Transverse colon (tissue), 4 donors: ENCODE data around the gene FUT7. TPM values are rescaled to one million over a fixed set of nuclear protein-coding genes. Genes with fewer than 3 reads are reported as not detected.

ENCODE experiments used
- DNase-seq: peaks from one replicate; pipeline ENCODE4 v3.0.0-alpha.2; 2019
- H3K27ac ChIP-seq, 4 donors: fragments of 200-600 bp; sonication (generic); 2 replicates each; pipeline ENCODE4 v1.5.1; 2016 to 2018; ENCODE audit warnings: inconsistent platforms in 4 of 4
- H3K27me3 ChIP-seq: fragments of 200-600 bp; sonication (generic); 2 replicates; pipeline ENCODE4 v1.5.1; 2017; ENCODE audit warnings: inconsistent platforms
- H3K36me3 ChIP-seq, 4 donors: fragments of 200-600 bp; sonication (generic); 2 replicates each; pipeline ENCODE4 v1.5.1; 2017 to 2019; ENCODE audit warnings: inconsistent platforms in 4 of 4
- H3K4me1 ChIP-seq, 4 donors: fragments of 200-600 bp; sonication (generic); 2 replicates each; pipeline ENCODE4 v1.5.1; 2017 to 2020; ENCODE audit warnings: inconsistent platforms in 4 of 4
- H3K4me3 ChIP-seq, 4 donors: fragments of 200-600 bp; sonication (generic); 1 replicate in 1 of 4; 2 replicates in 3 of 4; pipeline versions ENCODE4 v1.5.1 to v1.6.1; 2017 to 2019; ENCODE audit warnings: inconsistent platforms in 4 of 4
- H3K9me3 ChIP-seq, 2 donors: fragments of 200-600 bp; sonication (generic); 2 replicates each; pipeline ENCODE4 v1.5.1; 2017 to 2019; ENCODE audit warnings: inconsistent platforms in 2 of 2
- EP300 ChIP-seq: sonication (generic); formaldehyde crosslinking; IDR thresholded peaks from one replicate; pipeline ENCODE4 v1.6.1; 2017; ENCODE audit warnings: antibody characterized with exemption, low read depth
- POLR2A ChIP-seq: fragments of 450-650 bp; IDR thresholded peaks from one replicate; pipeline ENCODE4 v1.6.1; 2016; ENCODE audit warnings: antibody characterized with exemption, mild to moderate bottlenecking, moderate library complexity
- POLR2AphosphoS5 ChIP-seq, 3 donors: sonication (generic); formaldehyde crosslinking; IDR thresholded peaks; one replicate each; pipeline ENCODE4 v1.6.1; 2016; ENCODE audit warnings: antibody characterized with exemption in 3 of 3
- WGBS, 2 donors: methylation state at CpG; one replicate each; pipeline ENCODE4 v1.1.5; 2018; ENCODE audit warnings: low coverage in 1 of 2; 5-methylcytosine and 5-hydroxymethylcytosine counted together
- in situ Hi-C, 4 donors: fragments of 200-750 bp; cut with MboI; loops; one replicate each; pipeline versions ENCODE4 v1.15.0 to v1.15.1; 2017; ENCODE audit warnings: low sequenced_read_pairs in 3 of 4, low pct_ligation_motif_present in 1 of 4, low pct_unique_long_range_greater_than_20kb in 1 of 4
- intact Hi-C: fragments of 100-400 bp; cut with DNase I; formaldehyde crosslinking; loops from one replicate; pipeline ENCODE4 v1.15.1; 2023; ENCODE audit warnings: low total_unique reads
- total RNA-seq, 4 donors: library from RNA; depleted of rRNA; stranded (reverse); fragments of >200 nt; gene quantifications; one replicate each; pipeline ENCODE4 v1.1.0, GENCODE V29; 2016
- TF ChIP-seq, protein P1 (sequence below), 5 experiments: fragments of 200-600 bp in 3 of 5; fragments of 450-650 bp in 2 of 5; sonication (generic) in 3 of 5; IDR thresholded peaks; 1 replicate in 2 of 5; 2 replicates in 3 of 5; pipeline ENCODE4 v1.5.1; 2016 to 2017; ENCODE audit warnings: antibody characterized with exemption in 5 of 5, inconsistent platforms in 3 of 5, mild to moderate bottlenecking in 2 of 5, moderate library complexity in 1 of 5

FUT7 gene
- total RNA-seq, 4 donors from 2014 or later, result not detected

DNA sequence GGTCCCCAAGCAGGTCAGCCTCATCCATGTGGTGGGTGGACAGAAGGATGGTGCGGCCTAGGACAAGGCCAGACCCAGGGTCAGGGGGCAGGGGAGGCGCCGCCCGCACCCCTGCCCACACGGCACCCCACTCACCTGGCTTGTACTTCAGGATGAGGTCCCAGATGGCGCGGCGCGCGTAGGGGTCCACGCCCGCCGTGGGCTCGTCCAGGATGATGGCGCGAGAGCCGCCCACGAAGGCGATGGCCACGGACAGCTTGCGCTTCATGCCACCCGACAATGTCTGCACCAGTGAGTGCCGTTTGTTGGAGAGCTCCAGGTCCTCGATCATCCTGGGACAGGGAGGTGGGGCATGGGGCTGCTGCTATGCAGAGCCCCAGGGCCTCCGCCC is 16.4 kb downstream of the FUT7 start:
- DNase-seq, result no peak
- no peaks in the 10 kb centered on the region for H3K9me3 ChIP-seq
- TF ChIP-seq POLR2A (no peak), POLR2AphosphoS5 (IDR thresholded peaks at IDR 0.05) (no peak), EP300 (no peak)
- TF ChIP-seq, protein P1, sequence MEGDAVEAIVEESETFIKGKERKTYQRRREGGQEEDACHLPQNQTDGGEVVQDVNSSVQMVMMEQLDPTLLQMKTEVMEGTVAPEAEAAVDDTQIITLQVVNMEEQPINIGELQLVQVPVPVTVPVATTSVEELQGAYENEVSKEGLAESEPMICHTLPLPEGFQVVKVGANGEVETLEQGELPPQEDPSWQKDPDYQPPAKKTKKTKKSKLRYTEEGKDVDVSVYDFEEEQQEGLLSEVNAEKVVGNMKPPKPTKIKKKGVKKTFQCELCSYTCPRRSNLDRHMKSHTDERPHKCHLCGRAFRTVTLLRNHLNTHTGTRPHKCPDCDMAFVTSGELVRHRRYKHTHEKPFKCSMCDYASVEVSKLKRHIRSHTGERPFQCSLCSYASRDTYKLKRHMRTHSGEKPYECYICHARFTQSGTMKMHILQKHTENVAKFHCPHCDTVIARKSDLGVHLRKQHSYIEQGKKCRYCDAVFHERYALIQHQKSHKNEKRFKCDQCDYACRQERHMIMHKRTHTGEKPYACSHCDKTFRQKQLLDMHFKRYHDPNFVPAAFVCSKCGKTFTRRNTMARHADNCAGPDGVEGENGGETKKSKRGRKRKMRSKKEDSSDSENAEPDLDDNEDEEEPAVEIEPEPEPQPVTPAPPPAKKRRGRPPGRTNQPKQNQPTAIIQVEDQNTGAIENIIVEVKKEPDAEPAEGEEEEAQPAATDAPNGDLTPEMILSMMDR (IDR thresholded peaks at IDR 0.05), result no peak
- in situ Hi-C loops (no loop called here), intact Hi-C loops (no loop called here)
- H3K27me3 ChIP-seq, result no peaks in the 10 kb centered on the region
- no peak overlapping the region for H3K4me3 ChIP-seq
- no peaks in the 10 kb centered on the region for H3K36me3 ChIP-seq
- WGBS, 2 donors, result 98% methylated on average over 24 of the region's 25 CpGs; no CpG with 5 or more reads in 1 of the 2 donors
- no peaks in the 10 kb centered on the region for H3K4me1 ChIP-seq
- no peak overlapping the region for H3K27ac ChIP-seq

DNA sequence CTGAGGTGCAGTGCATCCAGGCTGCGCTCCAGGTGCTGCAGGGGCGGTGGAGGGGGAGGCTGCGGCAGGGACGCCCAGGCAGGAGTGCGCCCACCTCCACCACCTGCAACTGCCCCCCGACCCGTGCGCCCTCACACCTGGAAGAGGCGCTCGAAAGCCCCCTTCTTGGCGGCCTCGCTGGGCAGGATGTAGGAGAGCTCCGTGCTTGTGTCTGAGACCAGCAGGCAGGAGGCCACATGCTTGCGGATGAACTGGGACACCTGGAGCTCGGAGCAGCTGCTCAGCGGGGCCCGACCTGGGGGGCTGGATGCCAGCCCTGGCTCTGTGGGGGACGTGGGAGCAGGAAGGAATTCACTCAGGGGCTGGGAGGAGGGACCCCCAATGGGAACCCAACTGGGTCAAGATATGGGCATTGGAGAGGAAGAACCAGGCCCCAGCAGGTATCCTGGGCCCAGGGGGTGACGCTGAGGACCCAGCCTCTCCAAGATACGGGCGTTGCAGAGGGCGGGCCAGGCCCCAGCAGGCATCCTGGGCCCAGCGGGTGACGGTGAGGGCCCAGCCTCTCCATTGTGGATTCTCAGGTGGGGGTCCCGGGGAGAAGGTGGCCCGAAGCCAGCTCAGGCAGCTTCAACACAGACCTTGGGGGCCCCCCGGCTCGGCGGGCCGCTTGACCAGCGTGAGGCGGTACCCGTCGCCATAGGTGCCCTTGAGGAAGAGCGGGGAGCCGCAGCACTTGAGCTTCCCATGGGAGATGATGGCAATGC is 16.9 kb downstream of the FUT7 start:
- no peaks in the 10 kb centered on the region for H3K9me3 ChIP-seq
- intact Hi-C loops, result no loop called here
- H3K4me3 ChIP-seq, result no peak overlapping the region
- no peaks in the 10 kb centered on the region for H3K4me1 ChIP-seq
- WGBS, 2 donors, result 95% methylated on average over 35 of the region's 36 CpGs; no CpG with 5 or more reads in 1 of the 2 donors
- TF ChIP-seq EP300 (no peak), POLR2AphosphoS5 (IDR thresholded peaks at IDR 0.05) (no peak), POLR2A (no peak)
- TF ChIP-seq, protein P1 (IDR thresholded peaks at IDR 0.05), result no peak
- no peak for DNase-seq
- no peak overlapping the region for H3K27ac ChIP-seq
- in situ Hi-C loops, result no loop called here
- H3K36me3 ChIP-seq, result no peaks in the 10 kb centered on the region
- no peaks in the 10 kb centered on the region for H3K27me3 ChIP-seq

DNA sequence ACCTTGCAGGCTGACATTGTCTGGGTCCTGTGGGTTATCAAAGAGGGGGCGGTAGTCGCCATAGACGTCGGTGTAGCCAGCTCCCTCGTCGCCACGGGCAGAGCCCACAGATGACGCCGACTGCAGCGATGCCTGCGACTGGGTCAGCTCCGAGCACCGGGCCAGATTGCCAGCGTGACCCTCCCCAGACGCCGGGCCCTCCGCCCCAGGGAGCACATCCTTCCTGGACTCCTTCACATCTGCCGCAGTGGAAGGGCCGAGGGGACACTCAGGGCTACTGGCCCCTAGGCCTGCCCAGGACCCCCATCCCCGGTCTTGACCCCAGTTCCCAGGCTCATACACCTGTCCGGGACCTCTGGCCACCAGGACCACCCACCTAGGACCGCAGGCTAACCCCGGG is 17.7 kb downstream of the FUT7 start:
- Histone ChIP-seq H3K4me3 (no peak overlapping the region), H3K27ac (no peak overlapping the region), H3K9me3 (no peaks in the 10 kb centered on the region), H3K27me3 (no peaks in the 10 kb centered on the region), H3K36me3 (no peaks in the 10 kb centered on the region), H3K4me1 (no peaks in the 10 kb centered on the region)
- TF ChIP-seq, protein P1 (IDR thresholded peaks at IDR 0.05), result no peak
- intact Hi-C loops, result no loop called here
- no peak for DNase-seq
- 89% methylated on average over 23 of the region's 23 CpGs; no CpG with 5 or more reads in 1 of the 2 donors for WGBS, 2 donors
- in situ Hi-C loops, result no loop called here

DNA sequence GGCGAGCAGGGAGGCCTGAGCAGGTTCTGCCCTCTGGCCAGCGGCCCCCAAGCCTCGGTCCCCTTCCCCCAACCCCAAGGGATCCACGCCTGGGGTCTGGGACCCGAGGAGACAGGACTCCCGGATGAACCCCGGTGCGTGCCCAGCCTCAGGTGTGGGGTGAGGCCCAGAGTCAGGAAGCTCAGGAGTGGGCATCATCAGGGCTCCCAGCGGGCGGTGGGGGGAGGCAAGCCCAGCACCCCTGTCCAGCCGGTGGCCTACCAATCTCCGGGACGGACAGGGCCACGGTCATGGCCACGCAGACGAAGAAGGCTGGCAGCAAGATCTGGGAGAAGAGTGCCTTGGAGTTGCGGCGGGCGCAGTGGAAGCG is 18.3 kb downstream of the FUT7 start:
- H3K36me3 ChIP-seq, result no peaks in the 10 kb centered on the region

More for the DNA sequence above, 18.3 kb downstream of the FUT7 start:
- intact Hi-C loops (no loop called here), in situ Hi-C loops (no loop called here)
- Histone ChIP-seq H3K9me3 (no peaks in the 10 kb centered on the region), H3K27ac (no peak overlapping the region), H3K27me3 (no peaks in the 10 kb centered on the region), H3K4me3 (no peak overlapping the region), H3K4me1 (no peaks in the 10 kb centered on the region)
- WGBS, 2 donors, result 99% methylated on average over 20 of the region's 20 CpGs; no CpG with 5 or more reads in 1 of the 2 donors
- no peak for DNase-seq
- TF ChIP-seq, protein P1 (IDR thresholded peaks at IDR 0.05), result no peak
- TF ChIP-seq POLR2AphosphoS5 (IDR thresholded peaks at IDR 0.05) (no peak), POLR2A (no peak), EP300 (no peak)
